ENCODE measurements around the gene ANKRD35. TPM values are rescaled to one million over a fixed set of nuclear protein-coding genes. Genes with fewer than 3 reads are reported as not detected.

Gene ANKRD35
- total and polyA plus RNA-seq, 9 of the 15 experiments (the other 6 are each of a cell fraction or from before 2014, with no cell fraction given), result 0.07 to 0.14 (median 0.07) TPM; not detected in 5

- peak; percentile 75 for TF ChIP-seq POLR2B (IDR thresholded peaks at IDR 0.05; ENCODE audit: low read depth, partially characterized antibody)
- no peak for TF ChIP-seq NR1H2 (CRISPR knock-in tag; IDR thresholded peaks at IDR 0.05)
- no peak for TF ChIP-seq CUX1 (CRISPR knock-in tag; IDR thresholded peaks at IDR 0.05)
- peak; percentile 46; the same call in 1 of the 2 replicates for TF ChIP-seq REST (IDR thresholded peaks at IDR 0.05; ENCODE audit: borderline replicate concordance)
- TF ChIP-seq REST (CRISPR knock-in tag; IDR thresholded peaks at IDR 0.05; ENCODE audit: low read depth), result 0 out of 2 replicates have a peak, but pooled peaks have one; percentile 32
- TF ChIP-seq NFIX (CRISPR knock-in tag; IDR thresholded peaks at IDR 0.05; ENCODE audit: low read depth), result no peak
- TF ChIP-seq BRF1 (IDR thresholded peaks at IDR 0.05; ENCODE audit: borderline replicate concordance, extremely low read depth, insufficient read length), result no peak
- peak; percentile 23; the same call in 1 of the 2 replicates for TF ChIP-seq BCOR (IDR thresholded peaks at IDR 0.05)
- TF ChIP-seq ZNF699 (CRISPR knock-in tag; IDR thresholded peaks at IDR 0.05; ENCODE audit: insufficient replicate concordance), result no peak
- no peak for TF ChIP-seq JUNB (CRISPR knock-in tag; conservative IDR thresholded peaks at IDR 0.05)
- TF ChIP-seq ZNF655 (CRISPR knock-in tag; IDR thresholded peaks at IDR 0.05), result no peak
- no peak for TF ChIP-seq CHD2 (IDR thresholded peaks at IDR 0.05; ENCODE audit: low read depth, low read length)
Measured at GRCh38 chr1:145823565-145824498, 61.8 kb downstream of the ANKRD35 start, which contains the start of the genes POLR3C and RNF115 (continued).
